ENCODE measurements around the gene RNPEP.

RNPEP gene

DNA sequence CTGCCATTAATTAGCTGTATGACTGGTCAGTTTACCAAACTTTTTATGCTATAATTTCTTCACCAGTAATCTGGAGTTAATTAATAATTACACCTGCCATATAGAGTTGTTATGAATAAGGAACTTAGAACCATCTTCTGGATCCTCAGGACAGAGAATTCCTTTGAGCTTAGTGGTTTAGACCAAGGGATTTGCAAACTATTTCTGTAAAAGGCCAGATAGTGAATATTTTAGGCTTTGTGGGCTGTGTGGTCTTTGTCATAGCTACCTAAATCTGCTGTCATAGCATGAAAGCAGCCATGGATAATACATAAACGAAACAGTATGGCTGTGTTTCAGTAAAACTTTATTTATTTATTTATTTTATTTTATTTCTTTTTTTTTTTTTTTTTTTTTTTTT, 18.2 kb upstream of the RNPEP start:
- DNase-seq = no peak

DNA sequence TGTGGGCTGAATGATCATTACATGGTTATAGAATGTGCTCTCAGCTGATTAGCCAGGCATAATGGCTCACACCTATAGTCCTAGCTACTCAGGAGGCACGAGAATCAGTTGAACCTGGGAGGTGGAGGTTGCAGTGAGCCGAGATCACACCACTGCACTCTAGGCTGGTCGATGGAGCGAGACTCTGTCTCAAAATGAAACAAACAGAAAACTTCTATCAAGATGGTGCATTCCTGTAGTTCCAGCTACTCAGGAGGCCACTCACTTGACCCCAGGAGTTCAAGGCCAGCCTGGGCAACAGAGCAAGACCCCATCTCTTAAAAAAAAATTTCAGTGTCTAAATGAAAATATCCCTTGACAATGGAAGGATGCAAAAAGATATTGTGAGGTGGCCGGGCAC, 16.3 kb upstream of the RNPEP start:
- DNase-seq = no peak

DNA sequence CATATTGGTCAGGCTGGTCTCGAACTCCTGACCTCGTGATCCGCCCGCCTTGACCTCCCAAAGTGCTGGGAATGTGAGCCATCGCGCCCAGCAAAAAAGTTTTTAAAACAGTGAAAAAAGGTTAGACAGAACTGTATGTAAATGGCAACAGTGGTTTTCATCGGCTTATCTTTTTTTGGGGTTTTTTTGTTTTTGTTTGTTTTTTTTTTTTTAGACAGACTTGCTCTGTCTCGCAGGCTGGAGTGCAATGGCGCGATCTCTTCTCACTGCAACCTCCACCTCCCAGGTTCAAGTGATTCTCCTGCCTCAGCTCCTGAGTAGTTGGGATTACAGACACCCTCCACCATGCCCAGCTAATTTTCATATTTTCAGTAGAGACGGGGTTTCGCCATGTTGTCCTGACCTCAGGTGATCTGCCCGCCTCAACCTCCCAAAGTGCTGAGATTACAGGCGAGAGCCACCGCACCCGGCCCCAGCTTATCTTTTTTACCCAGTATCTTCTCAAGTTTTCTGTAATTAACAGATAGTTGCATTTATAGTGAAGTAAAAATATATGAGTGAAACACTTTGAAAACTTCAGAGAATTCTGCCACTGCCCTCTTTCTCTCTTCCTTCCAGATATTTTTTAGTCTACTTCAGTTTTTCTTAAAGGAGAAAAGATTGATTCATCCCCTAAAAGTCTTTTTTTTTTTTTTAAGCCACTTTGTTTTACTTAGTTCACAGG, 14.1 kb upstream of the RNPEP start:
- DNase-seq = peak; percentile 79

DNA sequence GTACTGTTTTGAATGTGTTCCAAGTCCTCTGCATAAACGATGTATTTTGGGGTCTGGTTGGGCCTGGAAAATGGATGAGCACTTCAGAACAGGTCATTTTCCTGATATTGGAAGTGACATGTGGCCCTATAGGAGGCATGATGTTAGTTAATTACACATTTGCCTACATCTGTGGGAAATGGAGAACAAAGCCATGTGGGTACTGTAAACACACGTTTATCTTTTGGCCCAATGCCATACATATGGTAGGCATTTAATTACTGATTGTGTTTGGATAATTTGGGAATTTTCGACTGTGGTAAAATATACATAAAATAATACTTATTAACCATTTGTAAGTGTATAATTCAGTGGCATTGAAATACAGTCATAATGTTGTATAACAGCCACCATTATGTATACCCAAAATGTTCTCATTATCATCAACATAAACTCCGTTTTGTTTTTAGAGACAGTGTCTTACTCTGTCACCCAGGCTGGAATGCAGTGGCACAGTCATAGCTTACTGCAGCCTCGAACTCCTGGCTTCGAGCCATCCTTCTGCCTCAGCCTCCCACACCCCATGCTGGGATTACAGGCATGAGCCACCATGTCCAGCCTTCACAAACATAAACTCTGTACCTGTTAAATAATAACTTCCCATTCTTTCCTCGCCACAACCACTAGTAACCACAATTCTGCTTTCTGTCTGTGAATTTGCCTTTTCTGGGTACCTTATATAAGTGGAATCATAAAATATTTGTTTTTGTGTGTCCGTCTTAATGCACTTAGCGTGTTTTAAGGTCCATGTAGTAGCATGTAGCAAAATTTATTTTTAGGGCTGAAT, 11.9 kb upstream of the RNPEP start:
- peak; percentile 63 for DNase-seq

DNA sequence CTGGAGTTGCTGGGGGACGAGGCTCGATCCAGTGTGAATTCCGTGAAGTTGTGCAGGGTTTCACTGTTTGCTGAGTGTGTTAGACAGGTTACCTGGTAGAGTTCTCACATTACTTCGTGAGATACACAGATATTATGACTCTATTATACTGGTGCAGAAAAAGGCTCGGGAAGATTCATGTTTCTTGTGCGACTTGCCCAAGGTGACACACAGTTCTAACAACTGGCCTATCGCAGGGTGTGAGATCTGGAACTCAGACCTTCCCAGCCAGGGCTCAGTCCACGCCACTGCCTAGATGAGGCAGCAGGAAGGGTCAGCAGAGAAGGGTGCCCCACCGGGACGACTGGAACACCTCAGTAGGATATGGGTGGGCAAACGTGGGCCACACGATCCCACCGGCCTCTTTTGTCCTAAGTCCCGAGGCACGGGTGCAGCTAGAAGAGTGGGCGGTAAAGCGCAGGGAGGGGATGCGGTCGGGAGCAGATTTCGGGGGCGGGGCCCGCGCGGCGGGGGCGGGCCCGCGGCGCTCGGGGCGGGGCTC, 296 bp upstream of the RNPEP start:
- DNase-seq = no peak

DNA sequence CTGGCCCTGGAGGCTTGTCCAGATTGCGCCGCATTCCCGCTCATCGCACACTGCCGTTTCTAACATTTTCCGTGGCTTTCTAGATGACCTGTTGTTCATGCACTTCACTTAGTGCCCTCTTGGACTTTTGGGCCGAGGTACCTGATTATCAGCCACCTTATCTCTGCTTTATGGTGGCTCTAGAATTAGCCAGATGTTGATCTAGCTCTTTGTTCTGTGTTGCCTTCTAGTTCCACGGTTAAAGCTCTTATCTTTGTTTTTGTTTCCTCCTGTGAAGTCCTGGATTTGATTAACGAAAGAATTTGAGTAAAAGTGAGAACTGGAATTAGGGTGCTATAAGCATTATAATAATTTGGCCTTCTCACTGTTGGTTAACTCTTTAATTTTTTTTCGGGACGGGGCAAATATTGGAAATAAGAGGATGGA, 945 bp downstream of the RNPEP start:
- DNase-seq = peak; percentile 55

DNA sequence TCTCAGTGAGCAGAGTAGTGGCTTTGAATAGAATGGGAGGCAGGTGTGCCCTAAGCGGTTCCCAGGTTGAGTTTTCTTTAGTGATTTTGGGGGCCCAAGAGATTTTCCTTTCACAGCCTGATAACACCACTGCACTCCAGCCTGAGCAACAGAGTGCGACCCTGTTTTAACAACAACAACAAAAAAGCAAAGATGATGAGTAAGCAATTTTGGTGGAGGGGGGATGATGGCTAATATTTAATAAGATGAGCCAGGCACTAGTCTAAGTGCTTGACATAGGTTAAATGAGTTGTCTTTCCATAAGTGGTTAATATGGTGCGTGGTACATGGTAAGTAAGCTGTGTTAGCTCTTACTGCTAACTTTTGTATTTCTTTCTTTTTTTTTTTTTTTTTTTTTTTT, 2.0 kb downstream of the RNPEP start:
- DNase-seq = no peak

DNA sequence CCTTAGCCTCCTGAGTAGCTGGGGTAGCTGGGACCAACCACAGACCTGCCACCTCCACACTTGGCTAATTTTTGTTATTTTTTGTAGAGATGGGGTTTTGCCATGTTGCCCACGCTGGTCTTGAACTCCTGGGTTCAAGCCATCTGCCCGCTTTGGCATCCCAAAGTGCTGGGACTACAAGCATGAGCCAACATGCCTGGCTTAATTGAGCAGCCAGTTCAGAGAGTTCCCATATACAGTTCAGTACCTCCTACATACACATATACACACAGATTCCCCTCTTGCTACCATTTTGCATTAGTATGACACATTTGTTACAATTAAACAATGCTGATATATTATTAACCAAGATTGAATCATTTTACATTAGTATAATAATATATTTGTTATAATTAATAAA, 2.9 kb downstream of the RNPEP start:
- DNase-seq = no peak

DNA sequence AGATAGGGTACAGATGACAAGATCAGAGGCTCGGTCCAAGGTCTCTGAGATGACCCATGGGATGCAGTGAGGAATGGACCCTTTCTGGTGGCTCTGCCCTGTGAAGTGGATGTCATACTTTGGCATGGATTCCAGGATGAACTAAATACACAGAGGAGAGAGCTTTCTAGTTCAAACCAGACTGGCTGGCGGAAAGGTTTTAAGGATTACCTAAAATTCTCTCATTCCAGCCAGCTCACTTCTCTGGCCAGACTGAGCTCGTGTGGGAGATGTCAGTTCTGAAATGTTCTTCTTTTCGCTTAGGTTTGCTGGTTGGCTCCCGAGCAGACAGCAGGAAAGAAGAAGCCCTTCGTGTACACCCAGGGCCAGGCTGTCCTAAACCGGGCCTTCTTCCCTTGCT, 6.2 kb downstream of the RNPEP start:
- no peak for DNase-seq

DNA sequence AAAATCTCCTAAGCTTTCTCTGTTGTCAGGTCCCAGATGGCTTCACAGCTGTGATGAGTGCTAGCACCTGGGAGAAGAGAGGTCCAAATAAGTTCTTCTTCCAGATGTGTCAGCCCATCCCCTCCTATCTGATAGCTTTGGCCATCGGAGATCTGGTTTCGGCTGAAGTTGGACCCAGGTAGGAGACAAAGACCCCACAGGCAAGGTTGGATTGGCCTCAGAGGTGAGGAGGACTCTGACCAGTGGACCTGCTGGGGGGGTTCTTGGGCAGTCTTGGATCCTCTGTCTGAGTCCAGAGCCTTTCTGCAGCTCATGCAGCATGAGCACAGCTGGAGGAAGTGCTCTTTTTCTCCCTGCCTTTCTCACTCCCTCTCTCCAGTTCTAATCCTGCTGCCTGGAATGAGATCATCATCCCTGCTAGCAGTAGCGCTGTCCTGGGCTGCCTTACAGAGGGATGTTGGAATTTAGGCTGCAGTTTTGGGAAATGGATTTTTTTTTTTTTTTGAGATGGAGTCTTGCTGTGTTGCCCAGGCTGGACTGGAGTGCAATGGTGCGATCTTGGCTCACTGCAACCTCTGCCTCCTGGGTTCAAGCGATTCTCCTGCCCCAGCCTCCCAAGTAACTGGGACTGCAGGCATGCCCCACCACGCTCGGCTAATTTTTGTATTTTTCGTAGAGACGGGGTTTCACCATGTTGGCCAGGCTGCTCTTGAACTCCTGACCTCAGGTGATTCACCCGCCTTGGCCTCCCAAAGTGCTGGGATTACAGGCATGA, 7.1 kb downstream of the RNPEP start:
- no peak for DNase-seq

DNA sequence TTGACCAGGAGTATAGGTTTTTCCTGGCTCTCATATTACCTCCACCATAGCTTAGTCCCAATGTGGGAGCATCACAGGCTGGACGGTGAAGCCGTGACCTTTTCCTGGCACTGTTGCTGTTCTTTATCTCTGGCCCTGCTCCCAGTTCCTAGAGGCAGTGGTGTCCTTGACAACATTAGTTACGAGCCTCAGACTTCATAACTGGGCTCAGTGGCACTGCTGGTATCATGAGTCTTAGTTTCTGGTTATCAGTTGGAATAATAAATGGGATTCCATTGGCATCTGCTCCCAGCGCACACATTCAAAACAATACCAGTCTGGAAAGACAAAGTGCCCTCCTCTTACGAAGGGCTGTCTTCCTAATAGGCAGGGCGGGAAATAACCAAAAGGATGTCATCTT, 8.0 kb downstream of the RNPEP start:
- no peak for DNase-seq

DNA sequence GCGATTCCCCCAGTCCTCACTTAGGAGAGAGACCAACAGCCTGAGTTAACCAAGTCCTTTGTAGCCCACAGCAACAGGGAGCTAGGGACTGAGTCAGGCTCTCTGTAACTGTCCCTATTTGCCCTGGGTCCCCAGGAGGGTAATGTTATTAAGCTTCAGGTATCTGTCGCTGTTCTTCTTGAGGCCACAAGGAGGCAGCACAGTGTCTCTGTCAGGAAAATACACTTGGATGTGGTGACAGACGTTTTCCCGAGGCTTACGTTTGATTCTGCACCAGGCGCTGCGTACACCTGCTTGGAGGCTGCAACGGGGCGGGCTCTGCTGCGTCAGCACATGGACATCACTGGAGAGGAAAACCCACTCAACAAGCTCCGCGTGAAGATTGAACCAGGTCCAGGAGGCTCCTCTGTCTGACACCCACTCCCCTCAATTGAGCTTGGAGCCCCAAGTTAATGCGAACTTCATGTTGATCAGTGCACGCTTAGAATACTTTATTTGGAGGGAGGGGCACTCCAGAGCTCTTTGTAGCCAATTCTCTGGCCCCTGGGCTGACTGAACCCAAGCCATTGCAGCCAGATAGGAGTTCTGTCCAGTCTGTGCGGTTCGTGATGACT, 17.3 kb downstream of the RNPEP start:
- DNase-seq = peak; percentile 74

DNA sequence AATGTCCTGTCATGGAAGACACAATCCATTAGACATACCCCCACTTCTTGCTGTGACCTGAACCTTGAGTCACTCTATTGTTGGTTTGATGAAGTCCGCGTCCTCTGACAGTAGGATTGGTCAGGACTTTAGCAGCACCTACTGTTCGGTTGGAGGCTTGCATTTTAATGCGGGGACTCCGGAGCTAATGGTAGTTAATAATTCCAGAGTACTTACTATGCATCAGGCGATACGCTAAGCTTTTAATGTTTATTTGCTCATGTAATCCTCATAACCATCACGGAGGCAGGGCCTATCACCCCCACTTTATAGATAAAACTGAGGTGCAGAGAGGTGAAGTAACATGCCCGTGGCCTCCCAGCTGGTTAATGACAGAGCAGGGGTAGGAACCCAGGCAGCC, 20.1 kb downstream of the RNPEP start:
- DNase-seq = peak; percentile 13

DNA sequence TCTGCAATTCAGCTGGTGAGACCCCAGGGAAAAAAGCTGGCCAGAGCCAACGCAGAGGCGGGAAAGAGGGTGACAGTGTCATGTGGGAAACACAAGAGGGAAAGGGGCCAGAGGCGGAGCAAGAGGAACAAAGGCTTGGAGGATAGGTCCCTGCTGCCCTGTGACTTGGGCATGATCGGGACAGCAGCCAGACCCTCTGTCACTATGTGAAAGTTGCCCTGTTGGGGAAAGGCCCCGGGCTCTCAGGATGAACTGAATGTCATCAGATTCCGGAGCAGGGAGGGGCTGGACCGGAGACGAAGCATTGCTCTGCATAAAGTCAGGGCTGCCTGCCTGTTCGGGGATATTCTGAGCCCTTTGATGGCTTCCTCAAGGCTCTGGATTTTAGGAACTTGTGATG, 22.3 kb downstream of the RNPEP start:
- no peak for DNase-seq

DNA sequence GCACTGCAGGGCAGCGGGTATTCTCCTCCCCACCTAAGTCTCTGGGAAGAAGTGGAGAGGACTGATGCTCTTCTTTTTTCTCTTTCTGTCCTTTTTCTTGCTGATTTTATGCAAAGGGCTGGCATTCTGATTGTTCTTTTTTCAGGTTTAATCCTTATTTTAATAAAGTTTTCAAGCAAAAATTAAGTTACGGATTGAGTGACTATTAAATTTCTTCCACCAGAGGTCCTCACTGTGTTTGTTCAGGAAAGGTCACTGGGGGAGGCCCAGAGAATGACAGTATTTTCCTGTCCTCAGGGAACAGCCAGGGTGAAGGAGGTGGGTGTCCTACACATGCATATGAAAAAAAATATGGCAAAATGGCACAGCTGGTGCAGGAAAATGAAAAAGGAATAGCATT, 23.5 kb downstream of the RNPEP start:
- peak; percentile 26 for DNase-seq

DNA sequence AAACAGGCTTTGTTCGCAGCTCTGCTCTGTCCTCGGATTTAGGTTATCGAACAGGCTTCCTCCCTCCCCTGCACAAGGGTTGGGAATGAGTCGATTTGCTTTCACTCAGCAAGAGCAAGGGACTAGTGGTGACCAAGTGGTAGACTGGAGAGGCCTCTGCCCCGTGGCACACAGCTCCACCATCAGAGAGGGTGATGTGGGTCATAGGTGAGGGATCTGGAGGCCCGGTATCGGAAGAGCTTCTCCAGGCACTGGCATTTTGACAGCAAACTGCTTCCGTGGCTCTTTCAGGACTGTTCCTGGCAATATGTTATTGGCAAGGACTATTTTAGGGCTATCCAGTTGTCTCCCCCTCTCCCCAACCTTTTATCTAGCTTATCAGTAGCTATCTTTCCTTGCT, 24.9 kb downstream of the RNPEP start:
- DNase-seq = no peak

DNA sequence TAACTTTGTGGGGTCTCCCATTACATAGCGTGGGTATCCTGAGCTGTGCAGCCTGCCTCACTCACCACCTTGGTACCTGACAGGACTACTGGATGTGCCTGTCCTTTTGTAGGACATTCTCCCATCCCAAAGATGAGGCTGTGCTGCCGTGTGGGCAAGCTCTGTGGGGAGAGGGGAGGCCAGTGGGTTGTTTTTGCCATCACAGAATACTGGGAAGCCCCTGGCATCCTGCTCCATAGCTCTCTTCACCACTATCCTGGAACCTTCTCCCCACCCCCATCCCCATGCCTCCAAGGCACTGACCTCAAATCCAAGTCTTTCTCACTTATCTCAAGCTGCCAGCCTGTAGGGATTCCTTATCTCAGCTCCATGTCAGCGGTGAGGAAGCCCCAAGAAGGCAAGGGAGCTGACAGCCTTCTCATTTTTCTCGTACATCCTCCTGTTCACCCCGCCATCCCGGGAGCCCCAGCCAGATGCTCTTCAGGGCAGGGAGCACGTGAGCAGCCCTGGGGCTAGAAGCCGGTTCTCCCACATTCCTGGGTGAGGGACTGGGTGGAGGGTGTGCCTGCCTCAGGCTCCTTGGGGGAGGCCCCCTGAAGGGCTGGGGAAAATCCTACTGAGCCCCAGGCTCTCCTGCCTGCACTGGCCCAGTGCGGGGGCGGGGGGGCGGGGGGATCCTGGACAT, 25.5 kb downstream of the RNPEP start:
- peak; percentile 64 for DNase-seq

DNA sequence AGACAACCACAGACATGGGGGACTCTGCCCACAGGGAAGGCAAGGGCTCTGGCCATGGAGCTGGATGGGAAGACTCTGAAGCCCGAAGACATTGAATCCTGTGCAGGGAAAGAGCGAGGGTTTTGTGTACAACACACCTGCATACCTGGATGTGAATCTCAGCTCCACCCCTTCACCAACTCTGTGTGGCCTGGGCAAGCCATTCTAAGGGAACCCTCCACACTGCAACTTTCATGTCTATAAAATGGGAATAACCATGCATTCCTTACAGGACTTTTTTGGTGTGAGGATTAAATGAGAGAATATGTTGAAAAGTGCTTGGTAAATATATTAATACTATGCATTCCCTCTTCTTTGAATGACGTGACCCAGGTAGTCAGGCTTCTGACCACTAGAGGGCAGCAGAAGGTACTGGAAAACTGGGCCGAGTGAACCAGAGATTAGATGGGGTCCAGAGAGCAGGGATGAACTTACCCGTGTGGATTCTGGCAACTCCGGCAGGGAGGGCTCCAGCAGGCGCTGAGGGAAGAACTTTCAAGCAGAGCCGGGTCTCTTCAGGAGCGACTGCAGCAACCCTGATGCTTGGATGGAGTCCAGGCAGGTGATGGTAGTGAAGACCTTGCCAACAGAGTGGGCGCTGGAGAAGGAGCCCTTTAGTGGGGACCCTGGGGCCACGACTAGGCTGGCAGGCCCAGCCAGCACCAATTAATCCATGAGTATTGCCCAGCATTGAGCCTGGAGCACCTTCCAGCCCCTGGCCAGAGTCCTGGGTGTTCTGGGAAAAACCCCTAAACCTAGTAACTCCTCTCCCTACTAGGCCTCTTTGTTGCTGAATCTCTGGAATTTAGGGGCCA, 27.1 kb downstream of the RNPEP start:
- peak; percentile 81 for DNase-seq

DNA sequence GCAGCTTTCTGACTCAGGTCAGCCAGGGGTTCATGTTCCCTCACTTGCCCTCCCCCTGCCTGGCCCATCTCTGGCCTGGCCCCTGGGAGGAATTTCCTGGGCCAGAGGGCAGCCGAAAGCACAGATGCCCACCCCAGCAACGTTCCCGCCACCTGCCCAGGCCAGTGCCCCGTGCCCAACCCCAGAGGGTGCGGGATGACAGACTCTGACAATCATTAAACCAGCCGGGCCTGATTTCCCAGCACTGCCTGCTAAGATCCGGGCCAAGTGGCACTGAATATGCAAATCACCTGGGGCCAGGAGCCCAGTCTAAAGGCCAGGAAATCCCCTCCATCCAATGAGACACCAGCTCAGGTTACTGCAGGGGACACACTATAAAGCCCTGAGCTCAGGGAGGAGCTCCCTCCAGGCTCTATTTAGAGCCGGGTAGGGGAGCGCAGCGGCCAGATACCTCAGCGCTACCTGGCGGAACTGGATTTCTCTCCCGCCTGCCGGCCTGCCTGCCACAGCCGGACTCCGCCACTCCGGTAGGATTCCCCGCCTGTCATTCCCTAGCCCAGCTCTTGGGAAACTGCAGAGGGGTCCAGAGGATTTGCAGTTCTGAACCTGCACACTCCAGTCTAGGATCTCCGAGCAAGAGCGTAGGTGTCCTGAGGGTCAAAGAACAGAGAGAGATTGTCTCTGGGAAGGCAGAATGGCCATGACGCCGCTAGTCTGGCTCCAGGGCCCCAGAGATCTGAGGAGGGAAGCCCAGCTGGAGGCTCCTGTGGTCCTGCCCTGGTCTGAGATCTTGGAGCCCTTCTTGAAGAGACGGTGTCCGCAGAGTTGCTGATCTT, 27.9 kb downstream of the RNPEP start, which contains the start of gene ELF3:
ELF3 (plus strand) TSS at position 408 of the 836 bp plus-strand sequence. CDS start 550 bp downstream, outside the sequence.
- no peak for DNase-seq

DNA sequence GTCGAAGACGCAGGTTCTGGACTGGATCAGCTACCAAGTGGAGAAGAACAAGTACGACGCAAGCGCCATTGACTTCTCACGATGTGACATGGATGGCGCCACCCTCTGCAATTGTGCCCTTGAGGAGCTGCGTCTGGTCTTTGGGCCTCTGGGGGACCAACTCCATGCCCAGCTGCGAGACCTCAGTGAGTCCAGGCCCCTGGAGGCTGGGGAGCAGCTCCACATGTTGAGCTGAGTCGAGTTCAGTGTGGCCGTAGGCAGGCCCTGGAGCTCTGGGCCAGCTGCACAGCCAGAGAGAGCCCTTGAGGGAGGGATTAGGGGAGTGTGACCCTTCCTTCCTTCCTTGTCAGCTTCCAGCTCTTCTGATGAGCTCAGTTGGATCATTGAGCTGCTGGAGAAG, 29.5 kb downstream of the RNPEP start:
- DNase-seq = no peak

Data from hematopoietic multipotent progenitor cell treated with erythropoietin and hydrocortisone succinate and interleukin-3 and kit ligand, for 8 days (in vitro differentiated cells).